Stimulated activated CD4-positive, alpha-beta T cell treated with anti-CD3 and anti-CD28 coated beads, Interleukin-1b, Interleukin-23, amount 100 ng/mL, for 24 hours (primary cell): Measurements from ENCODE around the gene RANGAP1.
"Not testable (repeated sequence)": the region's sequence is repeated elsewhere in the genome, so short reads cannot be mapped to it uniquely, and the experiment has no call there.

Source experiments
- DNase-seq, 4 experiments: peaks; one replicate each; pipeline ENCODE4 v3.0.0-alpha.2; 2020; ENCODE audit warnings: low read depth in 4 of 4, low spot score in 1 of 4

RANGAP1 gene

GRCh38 chr22:41301085-41302020, 15.4 kb upstream of the RANGAP1 start, which contains the start of gene ZC3H7B:
Gene ZC3H7B (plus strand): TSS chr22:41301525. CDS start chr22:41320661, 19,136 bp downstream.
- DNase-seq = peak; percentile 39 to 74 (median 64)

- DNase-seq = no peak
These were observed 14.7 kb upstream of the RANGAP1 start for GRCh38 chr22:41300661-41301060.

- DNase-seq = no peak
These were observed 11.1 kb upstream of the RANGAP1 start for GRCh38 chr22:41296826-41297667.

- DNase-seq = not testable (repeated sequence)
These were observed 8.8 kb upstream of the RANGAP1 start for GRCh38 chr22:41294816-41295215.

GRCh38 chr22:41290262-41291221, 4.6 kb upstream of the RANGAP1 start:
- DNase-seq = no peak

GRCh38 chr22:41289671-41290070, 3.7 kb upstream of the RANGAP1 start:
- DNase-seq = no peak

GRCh38 chr22:41288245-41288946, 2.4 kb upstream of the RANGAP1 start:
- no peak for DNase-seq

GRCh38 chr22:41286639-41287091, 678 bp upstream of the RANGAP1 start:
- peak in 3 of 4 experiments; percentile 11 to 20 (median 17) for DNase-seq

GRCh38 chr22:41285441-41285819, 557 bp downstream of the RANGAP1 start:
- DNase-seq = peak; percentile 70 to 86 (median 79)

GRCh38 chr22:41284465-41284864, 1.5 kb downstream of the RANGAP1 start:
- no peak for DNase-seq

- no peak for DNase-seq
These were observed 5.1 kb downstream of the RANGAP1 start for GRCh38 chr22:41280854-41281253.

GRCh38 chr22:41280065-41280464, 5.9 kb downstream of the RANGAP1 start:
- DNase-seq = no peak

GRCh38 chr22:41274856-41275255, 11.1 kb downstream of the RANGAP1 start:
- DNase-seq = no peak

- no peak for DNase-seq
These were observed 12.9 kb downstream of the RANGAP1 start for GRCh38 chr22:41273128-41273527.

GRCh38 chr22:41271787-41272186, 14.2 kb downstream of the RANGAP1 start:
- DNase-seq = no peak

GRCh38 chr22:41267958-41268357, 18.0 kb downstream of the RANGAP1 start:
- no peak for DNase-seq

GRCh38 chr22:41264408-41264941, 21.5 kb downstream of the RANGAP1 start:
- DNase-seq = no peak

GRCh38 chr22:41263704-41264103, 22.3 kb downstream of the RANGAP1 start:
- DNase-seq = no peak

- DNase-seq = no peak
These were observed 23.7 kb downstream of the RANGAP1 start for GRCh38 chr22:41262250-41262765.
